HCT116 (cell line): ENCODE data around the gene ITPKB. TPM values are rescaled to one million over a fixed set of nuclear protein-coding genes. Genes with fewer than 3 reads are reported as not detected.

Source experiments
- ATAC-seq: fragments of 200-7000 bp; cut with Tn5 transposase; 2 replicates; pipeline ENCODE4 v1.9.1; 2020; ENCODE audit warnings: mild to moderate bottlenecking, moderate library complexity
- BruUV-seq: library from RNA; stranded (reverse); fragments of 400-500 nt; replicated peaks from 2 replicates; lab custom pipeline; 2021; lab: Mats Ljungman, UMichigan
- CTCF ChIA-PET: fragments of 300-600 bp; sonication (Branson Sonifier 250); formaldehyde crosslinking; loops from one replicate; lab custom pipeline; 2021; ENCODE audit warnings: antibody characterized with exemption; lab: Charles Lee
- POLR2A ChIA-PET: fragments of 300-600, 350-600 bp; sonication (Branson Sonifier 250); formaldehyde crosslinking; loops from one replicate; lab custom pipeline; 2021; ENCODE audit warnings: antibody characterized with exemption; lab: Charles Lee
- RAD21 ChIA-PET, 2 experiments: fragments of 300-600 bp; sonication (Branson Sonifier 250); formaldehyde crosslinking; loops; one replicate each; lab custom pipeline; 2023; ENCODE audit warnings: low total read pairs in 2 of 2; ENCODE audit not compliant: uncharacterized antibody in 2 of 2, unreplicated experiment in 2 of 2, low non-redundant PET in 1 of 2; lab: Charles Lee
- DNase-seq: peaks from one replicate; pipeline ENCODE4 v3.0.0-alpha.2; 2010; ENCODE audit warnings: low read depth, low spot score
- H2AFZ ChIP-seq: fragments of 200-600 bp; shearing (Covaris generic), sonication (generic); 2 replicates; pipeline ENCODE4 v1.6.1; 2017; ENCODE audit warnings: low read depth, mixed run types, mixed read lengths, antibody characterized with exemption, low read length; ENCODE audit not compliant: poor library complexity, severe bottlenecking
- H3K27ac ChIP-seq: 2 replicates; pipeline ENCODE4 v1.5.1; 2012; ENCODE audit warnings: low read depth, low read length
- H3K27me3 ChIP-seq: fragments of 200-600 bp; sonication (generic); 2 replicates; pipeline ENCODE4 v1.6.1; 2016; ENCODE audit warnings: mixed run types, low read length, mixed read lengths; ENCODE audit not compliant: insufficient read depth
- H3K36me3 ChIP-seq, 2 experiments: fragments of 200-500 bp in 1 of 2; fragments of 200-600 bp in 1 of 2; sonication (Bioruptor generic) in 1 of 2; sonication (generic) in 1 of 2; 2 replicates each; pipeline versions ENCODE4 v1.5.1 to v1.6.1; 2014 to 2016; ENCODE audit warnings: low read length in 2 of 2, inconsistent platforms in 1 of 2, mixed read lengths in 1 of 2, mixed run types in 1 of 2; ENCODE audit not compliant: insufficient read depth in 2 of 2, control insufficient read depth in 1 of 2
- H3K4me1 ChIP-seq, 2 experiments: fragments of 200-600 bp in 1 of 2; sonication (generic) in 1 of 2; 2 replicates each; pipeline versions ENCODE4 v1.5.1 to v1.6.1; 2012 to 2017; ENCODE audit warnings: low read length in 2 of 2, inconsistent platforms in 1 of 2, mild to moderate bottlenecking in 1 of 2, mixed read lengths in 1 of 2, mixed run types in 1 of 2, moderate library complexity in 1 of 2; ENCODE audit not compliant: insufficient read depth in 2 of 2, control insufficient read depth in 1 of 2
- H3K4me2 ChIP-seq: fragments of 200-600 bp; sonication (generic); 2 replicates; pipeline ENCODE4 v1.6.1; 2017; ENCODE audit warnings: mixed run types, low read length, mixed read lengths
- H3K4me3 ChIP-seq, 2 experiments: fragments of 200-600 bp in 1 of 2; sonication (generic) in 1 of 2; replicated peaks in 1 of 2; 2 replicates each; pipeline ENCODE4 v1.5.1; 2011 to 2016; ENCODE audit warnings: low read length in 2 of 2, control low read depth in 1 of 2, low read depth in 1 of 2, mild to moderate bottlenecking in 1 of 2, mixed read lengths in 1 of 2, mixed run types in 1 of 2
- H3K79me2 ChIP-seq: fragments of 200-600 bp; sonication (generic); 2 replicates; pipeline ENCODE4 v1.6.1; 2017; ENCODE audit warnings: mild to moderate bottlenecking, mixed run types, low read length, moderate library complexity, mixed read lengths; ENCODE audit not compliant: insufficient read depth
- H3K9ac ChIP-seq: fragments of 200-600 bp; sonication (generic); 2 replicates; pipeline ENCODE4 v1.6.1; 2016; ENCODE audit warnings: low read length, mixed read lengths
- H3K9me2 ChIP-seq: fragments of 200-600 bp; sonication (generic), shearing (Covaris generic); 2 replicates; pipeline ENCODE4 v1.6.1; 2017; ENCODE audit warnings: mixed run types, mild to moderate bottlenecking, moderate library complexity; ENCODE audit not compliant: insufficient read depth
- H3K9me3 ChIP-seq, 2 experiments: fragments of 200-500 bp in 1 of 2; fragments of 200-600 bp in 1 of 2; sonication (Bioruptor generic) in 1 of 2; sonication (generic) in 1 of 2; 2 replicates each; pipeline ENCODE4 v1.6.1; 2014 to 2017; ENCODE audit warnings: low read length in 2 of 2, mixed read lengths in 2 of 2, inconsistent platforms in 1 of 2, low read depth in 1 of 2, mild to moderate bottlenecking in 1 of 2, mixed run types in 1 of 2, moderate library complexity in 1 of 2; ENCODE audit not compliant: control insufficient read depth in 1 of 2, insufficient read depth in 1 of 2
- H4K20me1 ChIP-seq: fragments of 200-600 bp; sonication (generic), shearing (Covaris generic); 2 replicates; pipeline ENCODE4 v1.6.1; 2017; ENCODE audit warnings: mixed run types, mild to moderate bottlenecking, moderate library complexity; ENCODE audit not compliant: insufficient read depth
- CBX3 ChIP-seq: IDR thresholded peaks from 2 replicates; pipeline ENCODE4 v1.6.1; 2012; ENCODE audit warnings: low read depth
- EZH2phosphoT487 ChIP-seq: fragments of 200-600 bp; IDR thresholded peaks from 2 replicates; pipeline ENCODE4 v1.6.1; 2018; ENCODE audit warnings: antibody characterized with exemption, borderline replicate concordance
- POLR2AphosphoS5 ChIP-seq: IDR thresholded peaks from 2 replicates; pipeline ENCODE4 v1.6.1; 2011; ENCODE audit warnings: mild to moderate bottlenecking, low read depth, low read length, moderate library complexity
- RAD21 ChIP-seq: IDR thresholded peaks from 2 replicates; pipeline ENCODE4 v1.6.1; 2012; ENCODE audit warnings: low read depth, mild to moderate bottlenecking
- SP1 ChIP-seq: IDR thresholded peaks from 2 replicates; pipeline ENCODE4 v1.6.1; 2012; ENCODE audit warnings: low read depth
- SRF ChIP-seq: IDR thresholded peaks from 2 replicates; pipeline ENCODE4 v1.6.1; 2012; ENCODE audit warnings: low read depth
- YY1 ChIP-seq: IDR thresholded peaks from 2 replicates; pipeline ENCODE4 v1.6.1; 2011; ENCODE audit warnings: low read length, low read depth, moderate library complexity, mild to moderate bottlenecking; ENCODE audit not compliant: insufficient replicate concordance; ENCODE audit errors: extremely low read depth
- intact Hi-C: fragments of 100-400 bp; cut with micrococcal nuclease; formaldehyde crosslinking; loops from 2 replicates; pipeline ENCODE4 v1.10.0; 2022
- total RNA-seq: library from RNA; stranded (reverse); gene quantifications from one replicate; pipeline ENCODE4 v1.2.1, GENCODE V29; 2021; ENCODE audit not compliant: unreplicated experiment

ITPKB gene
- total RNA-seq, 1 experiment from 2014 or later = 4.4 TPM

- RAD21 ChIA-PET = no interaction called here
Observed at GRCh38 chr1:226636847-226637096, 102.3 kb downstream of the ITPKB start.

GRCh38 chr1:226635456-226635941 lies 103.6 kb downstream of the ITPKB start:
- Histone ChIP-seq H3K27me3 (no peaks in the 10 kb centered on the region), H3K4me3 (no peak overlapping the region), H3K4me1 (peaks cover 7 to 18% of the 10 kb centered on the region in 2 experiments; a peak in 3 of 4 replicates), H3K4me2 (peak overlapping the region; percentile 32), H3K9ac (no peak overlapping the region), H3K9me3 (no peaks in the 10 kb centered on the region), H3K36me3 (no peaks in the 10 kb centered on the region)
- CTCF ChIA-PET = interaction anchor here (1.6 to 3.0 kb wide), 3 partner anchors 9 to 193 kb away, joined by 3 to 17 read pairs (median 6); no protein-coding TSS in a partner anchor
- POLR2A ChIA-PET = no interaction called here
- TF ChIP-seq CBX3 (no peak), RAD21 (0 out of 2 replicates have a peak, but pooled peaks have one; percentile 16), POLR2AphosphoS5 (no peak)
- TF ChIP-seq, all 23 proteins: peak for 1
- H2AFZ ChIP-seq = no peak overlapping the region
- no peaks in the 10 kb centered on the region for H4K20me1 ChIP-seq
- BruUV-seq = no TSS peak
- RAD21 ChIA-PET = no interaction called here
- DNase-seq = no peak
- ATAC-seq = peak; percentile 30; the same call in 1 of the 2 replicates
- intact Hi-C loops = loop anchor here (2.0 to 10.0 kb wide), 2 partner anchors 299 to 801 kb away; no protein-coding TSS in a partner anchor
- H3K79me2 ChIP-seq = no peaks in the 10 kb centered on the region
- H3K27ac ChIP-seq = no peak overlapping the region
- H3K9me2 ChIP-seq = no peaks in the 10 kb centered on the region

More at GRCh38 chr1:226636847-226637096, 102.3 kb downstream of the ITPKB start:
- no peaks in the 10 kb centered on the region for H3K9me2 ChIP-seq
- H3K79me2 ChIP-seq = no peaks in the 10 kb centered on the region
- BruUV-seq = no TSS peak
- TF ChIP-seq EZH2phosphoT487 (no peak), YY1 (no peak), SP1 (no peak), POLR2AphosphoS5 (no peak), CBX3 (no peak), SRF (no peak)
- no peaks in the 10 kb centered on the region for H3K27me3 ChIP-seq
- intact Hi-C loops = loop anchor here (10.0 kb wide), 1 partner anchor 298 kb away; no protein-coding TSS in a partner anchor
- H3K9ac ChIP-seq = no peak overlapping the region
- H3K9me3 ChIP-seq = no peaks in the 10 kb centered on the region
- ChIA-PET POLR2A (no interaction called here), CTCF (no interaction called here)
- H3K4me1 ChIP-seq = peaks cover 7 to 18% of the 10 kb centered on the region in 2 experiments; a peak in 3 of 4 replicates
- DNase-seq (no peak), ATAC-seq (no peak)
- H3K36me3 ChIP-seq = no peaks in the 10 kb centered on the region
- no peaks in the 10 kb centered on the region for H4K20me1 ChIP-seq
- no peak overlapping the region for H2AFZ ChIP-seq
- H3K4me3 ChIP-seq = no peak overlapping the region
- no peak overlapping the region for H3K27ac ChIP-seq
- H3K4me2 ChIP-seq = no peak overlapping the region
